ENCODE results near the gene TMC2.

The TMC2 gene

DNA sequence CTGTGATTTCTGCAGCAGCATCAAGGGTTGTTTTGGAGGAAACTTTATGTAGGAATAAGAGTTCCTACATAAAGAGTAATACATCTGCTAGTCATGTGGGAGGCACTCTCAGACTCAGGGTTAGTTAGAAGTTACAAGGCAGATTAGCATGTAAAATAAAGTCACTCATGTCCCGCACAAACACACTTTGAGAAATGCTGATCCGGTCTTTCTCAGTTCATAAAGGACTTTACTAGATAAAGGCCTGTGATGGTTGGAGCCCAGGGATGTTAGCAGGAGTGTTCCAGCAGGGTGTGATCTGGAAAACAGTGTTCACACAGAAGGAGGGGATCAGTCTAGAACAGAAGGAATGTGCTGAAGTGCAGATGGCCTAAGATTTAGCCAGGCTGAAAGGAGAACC is 83.0 kb downstream of the TMC2 start:
- H3K27ac ChIP-seq = no peak overlapping the region
- no peak for DNase-seq (ENCODE audit: low read depth, low spot score)

DNA sequence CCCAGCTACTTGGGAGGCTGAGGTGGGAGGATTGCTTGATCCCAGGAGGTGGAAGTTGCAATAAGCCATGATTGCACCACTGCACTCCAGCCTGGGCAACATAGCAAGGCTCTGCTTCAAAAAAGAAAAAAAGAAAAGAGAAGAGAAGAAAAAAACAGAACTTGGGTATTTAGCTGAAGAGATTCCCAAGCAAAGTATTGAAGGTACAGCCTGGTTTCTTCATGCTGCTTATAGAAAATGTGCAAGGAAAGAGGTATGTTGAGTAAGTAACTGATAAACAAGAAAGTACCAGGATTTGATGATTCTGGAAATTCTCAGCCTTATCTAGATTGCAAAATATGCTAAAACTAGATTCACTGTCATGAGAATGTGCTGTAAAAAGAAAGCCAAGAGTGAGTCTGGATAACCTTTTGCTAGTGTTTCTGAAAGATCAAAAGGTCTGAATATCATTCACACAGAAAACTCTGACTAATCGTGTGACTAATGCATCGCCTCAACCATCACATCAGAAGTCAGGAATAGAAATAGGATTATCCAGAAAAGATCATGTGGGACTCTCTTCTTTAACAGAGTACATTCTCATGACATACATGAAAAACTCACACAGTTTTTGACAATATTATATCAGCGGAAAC is 83.7 kb downstream of the TMC2 start:
- no peak overlapping the region for H3K27ac ChIP-seq
- no peak for DNase-seq (ENCODE audit: low read depth, low spot score)

DNA sequence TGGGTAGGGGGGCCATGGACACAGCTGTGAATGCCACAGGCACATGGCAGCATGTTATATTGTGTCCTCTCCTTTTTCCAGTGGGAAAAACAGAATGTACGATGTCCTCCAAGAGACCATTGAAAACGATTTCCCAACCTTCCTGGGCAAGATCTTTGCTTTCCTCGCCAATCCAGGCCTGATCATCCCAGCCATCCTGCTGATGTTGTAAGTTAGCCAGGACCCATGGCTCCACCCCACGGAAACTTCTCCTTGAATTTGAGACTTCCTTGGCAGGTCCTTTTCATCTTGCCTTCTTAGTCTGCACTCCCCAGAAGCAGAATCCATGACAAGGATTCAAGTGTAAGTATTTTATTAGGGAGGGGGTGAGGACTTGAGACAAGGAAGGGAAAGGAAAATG is 87.8 kb downstream of the TMC2 start:
- no peak overlapping the region for H3K27ac ChIP-seq
- DNase-seq (ENCODE audit: low read depth, low spot score) = no peak

DNA sequence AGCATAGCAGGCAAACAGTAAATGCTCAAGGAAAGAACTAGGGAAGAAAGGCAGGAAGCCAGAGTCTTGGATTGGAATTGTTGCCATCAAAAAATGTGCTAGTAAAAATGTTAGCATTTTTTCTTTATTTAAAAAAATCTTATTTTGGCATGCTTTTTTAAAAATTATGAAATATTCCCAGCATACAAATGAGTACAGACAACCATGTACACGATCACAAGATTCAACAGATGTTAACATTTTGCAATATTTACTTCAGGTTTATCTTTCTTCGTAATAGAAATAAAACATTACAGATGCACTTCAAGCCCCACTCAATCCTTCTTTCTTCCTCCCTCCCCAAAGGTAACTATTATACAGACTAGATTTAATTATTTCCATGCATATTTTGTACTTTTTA is 88.7 kb downstream of the TMC2 start:
- no peak overlapping the region for H3K27ac ChIP-seq
- DNase-seq (ENCODE audit: low read depth, low spot score) = no peak

DNA sequence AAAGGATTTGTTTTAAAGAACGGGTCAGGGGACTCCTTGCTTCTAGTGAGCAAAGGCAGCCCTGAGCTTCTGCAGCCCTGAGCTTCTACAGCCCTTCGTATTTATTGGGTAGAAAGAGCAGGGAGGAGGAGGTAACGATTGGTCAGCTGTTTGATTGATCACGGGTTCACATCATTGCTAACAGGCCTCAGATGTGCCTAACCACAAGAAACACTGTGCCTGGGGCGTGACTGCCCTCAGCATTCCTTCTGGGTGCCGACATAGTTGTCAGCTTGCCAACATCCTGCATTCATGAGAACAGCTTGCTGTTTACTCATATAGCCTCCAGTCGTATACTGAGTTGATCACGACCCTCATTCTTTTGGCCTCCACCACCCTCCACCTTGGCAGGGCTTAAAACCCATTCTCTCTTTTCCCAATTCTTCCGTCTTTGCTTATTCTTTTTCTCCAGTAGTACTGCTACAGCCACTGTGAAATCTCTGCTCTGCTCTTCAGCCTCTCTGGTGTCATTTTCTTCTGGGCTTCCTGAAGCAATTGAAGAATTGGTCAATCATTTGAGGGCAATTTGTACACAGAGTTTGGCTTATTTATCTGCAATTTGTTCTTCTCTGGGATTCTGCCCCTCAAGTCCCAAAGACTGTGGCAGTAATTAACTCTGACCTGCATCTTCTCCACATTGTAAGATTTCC is 90.6 kb downstream of the TMC2 start:
- peak overlapping the region; percentile 56 for H3K27ac ChIP-seq
- peak; percentile 90 for DNase-seq (ENCODE audit: low read depth, low spot score)

DNA sequence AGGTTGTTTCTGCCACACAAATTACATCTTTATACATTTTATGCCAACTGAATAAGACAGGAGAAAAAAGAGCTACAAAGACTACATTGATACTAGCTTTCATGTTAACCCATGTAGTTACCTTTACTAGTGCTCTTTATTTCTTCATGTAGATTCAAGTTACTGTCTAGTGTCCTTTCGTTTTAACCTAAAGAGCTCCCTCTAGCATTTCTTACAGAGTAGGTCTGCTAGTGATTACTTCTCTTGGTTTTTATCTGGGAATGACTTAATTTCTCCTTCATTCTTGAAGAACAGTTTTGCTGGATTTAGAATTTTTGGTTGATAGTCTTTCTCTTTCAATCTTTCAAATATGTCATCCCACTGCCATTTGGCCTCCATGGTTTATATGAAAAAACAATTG is 94.9 kb downstream of the TMC2 start:
- DNase-seq (ENCODE audit: low read depth, low spot score) = no peak
- no peak overlapping the region for H3K27ac ChIP-seq

DNA sequence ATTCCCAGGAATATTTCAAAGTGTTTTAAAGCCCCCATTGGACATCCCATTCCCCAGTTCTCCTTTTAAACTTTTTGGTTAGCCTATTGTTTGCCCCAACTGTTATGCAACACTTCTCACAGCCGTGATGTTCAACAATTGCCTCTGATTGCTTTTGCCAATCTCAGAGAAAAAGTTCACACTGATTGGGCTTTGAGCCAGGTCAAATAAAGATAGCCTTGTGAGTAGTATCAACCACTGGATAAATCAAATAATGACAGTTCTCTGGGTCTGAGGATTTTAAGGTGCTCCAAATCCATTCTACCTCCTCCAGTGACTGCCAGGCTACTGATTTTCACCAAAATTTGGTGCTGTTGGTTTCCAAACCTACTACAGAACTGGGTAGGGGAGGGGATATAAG is 97.0 kb downstream of the TMC2 start:
- no peak for DNase-seq (ENCODE audit: low read depth, low spot score)
- no peak overlapping the region for H3K27ac ChIP-seq

DNA sequence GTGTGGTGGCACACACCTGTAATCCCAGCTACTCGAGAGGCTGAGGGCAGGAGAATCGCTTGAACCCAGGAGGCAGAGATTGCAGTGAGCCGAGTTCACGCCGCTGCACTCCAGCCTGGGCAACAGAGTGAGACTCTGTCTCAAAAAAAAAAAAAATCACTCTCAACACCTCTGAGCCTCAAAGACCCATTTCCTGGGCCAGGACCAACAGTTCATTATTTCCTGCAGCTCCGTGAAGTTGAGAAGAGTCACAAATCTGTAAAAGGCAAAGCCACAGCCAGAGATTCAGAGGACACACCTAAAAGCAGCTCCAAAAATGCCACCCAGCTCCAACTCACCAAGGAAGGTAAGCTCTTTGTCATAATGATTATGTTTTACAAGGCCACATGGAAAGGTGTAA is 100.9 kb downstream of the TMC2 start:
- no peak for DNase-seq (ENCODE audit: low read depth, low spot score)
- no peak overlapping the region for H3K27ac ChIP-seq

DNA sequence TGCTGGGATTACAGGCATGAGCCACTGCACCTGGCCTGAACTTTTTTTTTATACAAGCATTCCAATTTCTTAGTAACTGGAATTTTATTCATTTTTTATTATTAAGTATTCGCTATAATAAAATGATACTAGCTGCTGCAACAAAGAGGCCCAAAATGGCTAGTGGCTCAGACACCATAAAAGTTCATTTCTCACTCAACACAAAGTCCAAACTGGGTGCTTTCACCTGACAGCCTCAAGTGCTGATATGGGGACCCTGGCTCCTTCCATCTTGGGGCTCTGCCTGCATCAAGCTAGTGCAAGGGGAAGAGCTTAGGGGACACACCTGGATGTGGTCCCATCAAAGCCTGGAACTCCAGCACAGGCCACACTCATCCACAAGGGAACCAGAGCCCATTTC is 103.9 kb downstream of the TMC2 start:
- no peak for DNase-seq (ENCODE audit: low read depth, low spot score)
- no peak overlapping the region for H3K27ac ChIP-seq

DNA sequence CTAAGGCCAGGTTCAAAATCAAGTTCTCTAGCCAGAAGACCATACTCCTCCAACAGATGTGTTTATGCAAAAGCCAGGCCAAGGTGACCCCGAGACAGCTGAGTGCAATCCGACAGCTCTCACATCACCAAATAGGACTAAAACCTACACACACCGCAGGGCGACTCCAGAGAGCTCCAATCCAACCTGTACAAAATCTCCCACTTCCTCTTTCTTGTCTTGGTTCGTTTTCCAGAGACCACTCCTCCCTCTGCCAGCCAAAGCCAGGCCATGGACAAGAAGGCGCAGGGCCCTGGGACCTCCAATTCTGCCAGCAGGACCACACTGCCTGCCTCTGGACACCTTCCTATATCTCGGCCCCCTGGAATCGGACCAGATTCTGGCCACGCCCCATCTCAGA is 104.5 kb downstream of the TMC2 start:
- no peak for DNase-seq (ENCODE audit: low read depth, low spot score)
- H3K27ac ChIP-seq = no peak overlapping the region

DNA sequence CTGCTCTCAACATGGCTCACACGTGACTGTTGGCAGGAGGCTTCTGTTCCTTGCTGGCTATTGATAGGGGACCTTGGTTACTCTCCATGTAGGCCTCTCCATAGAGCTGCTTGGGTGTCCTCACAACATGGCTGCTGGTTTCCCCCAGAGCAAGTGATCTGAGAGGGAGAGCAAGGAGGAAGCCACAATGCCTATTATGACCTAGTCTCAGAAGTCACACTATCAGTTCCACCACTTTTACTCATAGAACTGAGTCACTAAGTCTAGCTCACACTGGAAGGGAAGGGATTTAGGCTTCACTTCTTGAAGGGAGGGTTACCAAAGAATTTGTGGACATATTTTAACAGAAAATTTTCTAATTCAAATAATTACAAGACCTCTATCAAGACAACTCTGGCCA is 107.3 kb downstream of the TMC2 start:
- DNase-seq (ENCODE audit: low read depth, low spot score) = no peak
- no peak overlapping the region for H3K27ac ChIP-seq

DNA sequence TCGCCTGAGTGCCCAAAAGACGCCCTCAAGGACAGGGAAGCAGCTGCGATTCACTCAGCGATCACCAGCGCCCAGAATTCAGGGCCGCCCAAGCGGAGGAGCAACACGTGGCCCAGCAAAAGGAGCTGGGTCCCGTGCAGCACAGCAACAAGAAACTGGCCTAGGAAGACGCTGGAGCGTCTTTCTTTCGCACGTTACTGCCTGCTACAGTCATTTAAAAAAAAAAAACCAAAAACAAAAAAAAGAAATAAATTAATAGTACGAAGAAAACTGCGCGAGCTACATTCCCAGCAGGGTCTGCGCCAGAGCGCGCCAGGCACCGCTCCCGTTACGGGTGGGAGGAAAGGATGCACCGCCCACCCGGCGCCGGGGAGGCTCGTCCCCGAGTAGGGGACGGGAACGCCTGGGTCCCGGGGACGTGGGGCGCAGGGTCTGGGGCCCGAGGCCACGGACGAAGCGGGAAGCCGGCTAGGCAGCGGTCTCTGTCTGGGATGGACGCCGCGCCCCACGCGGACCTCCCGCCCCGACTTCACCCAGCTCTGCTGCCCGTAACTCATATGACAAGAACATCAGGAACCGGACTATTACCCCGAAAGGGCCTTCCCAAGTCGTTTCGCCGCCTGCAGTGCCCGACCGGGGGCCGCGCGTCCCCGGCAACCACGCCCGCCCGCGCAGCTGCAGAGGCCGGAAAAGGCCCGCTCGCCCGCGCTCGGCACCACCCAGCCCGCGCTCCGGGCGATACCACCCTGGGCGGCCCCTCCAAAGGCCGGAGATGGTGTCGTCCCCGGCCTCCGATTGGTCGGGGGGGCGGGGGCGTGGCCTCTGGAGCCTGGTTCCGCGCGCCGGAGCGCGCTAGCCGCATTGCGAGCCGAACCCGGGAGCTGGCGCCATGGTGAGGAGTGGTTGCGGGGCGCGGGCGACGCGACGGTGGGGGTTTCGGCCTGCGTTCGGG is 115.7 kb downstream of the TMC2 start, which contains the start of gene NOP56:
TSS of gene NOP56 (plus strand) at position 861 of the 952 bp plus-strand sequence. CDS start at position 890, 29 bp downstream.
- peak; percentile 50 for DNase-seq (ENCODE audit: low read depth, low spot score)
- peak within 1 kb of the TSS; percentile 79 for H3K27ac ChIP-seq

DNA sequence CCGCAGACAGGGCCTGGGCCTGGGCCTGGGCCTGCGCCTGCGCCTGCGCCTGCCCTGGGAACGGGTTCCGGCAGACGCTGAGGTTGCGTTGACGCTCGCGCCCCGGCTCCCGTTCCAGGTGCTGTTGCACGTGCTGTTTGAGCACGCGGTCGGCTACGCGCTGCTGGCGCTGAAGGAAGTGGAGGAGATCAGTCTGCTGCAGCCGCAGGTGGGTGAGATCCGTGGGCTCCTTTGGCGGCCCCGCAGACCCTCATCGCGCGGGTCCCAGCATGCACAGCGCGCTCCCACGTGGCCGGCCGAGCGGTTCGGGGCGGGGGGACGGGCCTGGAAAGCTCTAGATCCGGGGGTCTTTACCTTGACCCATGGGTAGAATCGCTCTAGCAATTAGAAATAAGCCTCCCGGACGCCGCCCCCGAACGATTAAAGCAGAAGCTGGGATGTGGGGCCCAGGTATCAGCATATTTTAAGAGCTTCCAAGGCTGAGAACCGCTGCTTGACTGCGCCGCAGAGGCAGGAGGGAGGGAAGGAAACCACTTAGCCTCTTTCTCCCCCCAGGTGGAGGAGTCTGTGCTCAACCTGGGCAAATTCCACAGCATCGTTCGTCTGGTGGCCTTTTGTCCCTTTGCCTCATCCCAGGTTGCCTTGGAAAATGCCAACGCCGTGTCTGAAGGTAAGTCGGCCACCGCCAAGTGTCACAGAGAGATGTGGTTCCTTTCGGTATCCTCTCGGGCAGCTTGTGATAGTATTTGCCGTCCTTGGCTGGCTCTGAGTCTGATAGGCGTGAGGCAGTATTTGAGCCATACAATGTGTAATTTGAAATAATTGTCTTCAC is 116.6 kb downstream of the TMC2 start:
- DNase-seq (ENCODE audit: low read depth, low spot score) = peak; percentile 3

DNA sequence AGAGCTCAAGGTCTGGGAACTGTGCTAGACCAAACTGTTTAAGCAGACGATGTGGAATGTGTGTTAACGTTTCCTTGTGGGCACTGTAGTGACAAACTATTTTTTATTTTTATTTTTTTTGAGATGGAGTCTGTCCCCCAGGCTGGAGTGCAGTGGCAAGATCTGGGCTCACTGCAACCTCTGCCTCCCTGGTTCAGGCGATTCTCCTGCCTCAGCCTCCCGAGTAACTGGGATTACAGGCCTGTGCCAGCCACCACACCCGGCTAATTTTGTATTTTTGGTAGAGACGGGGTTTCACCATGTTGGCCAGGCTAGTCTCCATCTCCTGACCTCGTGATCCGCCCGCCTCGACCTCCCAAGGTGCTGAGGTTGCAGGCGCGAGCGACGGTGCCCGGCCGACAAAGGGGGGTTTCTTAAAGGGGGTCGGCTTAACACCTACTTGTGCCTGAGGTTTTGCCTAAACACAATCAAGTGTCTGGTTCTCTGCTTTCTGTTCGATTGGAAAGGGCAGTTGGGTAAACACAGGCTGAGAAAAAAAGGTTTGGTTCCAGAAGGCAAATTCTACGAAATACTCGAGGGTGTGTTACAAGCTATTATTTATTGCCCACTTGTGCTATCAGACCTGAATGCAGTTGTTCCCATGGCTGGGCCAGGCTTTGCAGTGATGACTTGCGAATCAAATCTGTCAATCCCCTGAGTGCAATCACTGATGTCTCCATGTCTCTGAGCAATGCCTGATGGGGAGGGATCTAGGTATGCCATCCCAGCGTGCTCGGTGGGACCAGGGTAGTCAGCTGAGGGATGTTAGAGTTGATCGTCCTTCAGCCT is 117.4 kb downstream of the TMC2 start:
- peak overlapping the region; percentile 79 for H3K27ac ChIP-seq
- no peak for DNase-seq (ENCODE audit: low read depth, low spot score)

More for the DNA sequence above, 116.6 kb downstream of the TMC2 start:
- peak overlapping the region; percentile 79 for H3K27ac ChIP-seq

DNA sequence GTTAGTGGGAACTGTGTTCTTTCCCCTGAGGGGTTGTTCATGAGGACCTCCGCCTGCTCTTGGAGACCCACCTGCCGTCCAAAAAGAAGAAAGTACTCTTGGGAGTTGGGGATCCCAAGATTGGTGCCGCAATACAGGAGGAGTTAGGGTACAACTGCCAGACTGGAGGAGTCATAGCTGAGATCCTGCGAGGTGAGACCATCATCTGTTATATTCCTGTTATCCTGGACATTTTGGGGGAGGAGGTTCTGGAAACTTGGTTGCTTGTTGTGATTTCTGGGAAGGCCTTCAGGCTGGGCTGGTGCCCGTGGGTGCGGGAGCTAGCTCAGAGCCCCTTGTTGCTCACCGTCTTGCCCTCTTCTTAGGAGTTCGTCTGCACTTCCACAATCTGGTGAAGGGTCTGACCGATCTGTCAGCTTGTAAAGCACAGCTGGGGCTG is 118.0 kb downstream of the TMC2 start:
- H3K27ac ChIP-seq = peak overlapping the region; percentile 79
- no peak for DNase-seq (ENCODE audit: low read depth, low spot score)

DNA sequence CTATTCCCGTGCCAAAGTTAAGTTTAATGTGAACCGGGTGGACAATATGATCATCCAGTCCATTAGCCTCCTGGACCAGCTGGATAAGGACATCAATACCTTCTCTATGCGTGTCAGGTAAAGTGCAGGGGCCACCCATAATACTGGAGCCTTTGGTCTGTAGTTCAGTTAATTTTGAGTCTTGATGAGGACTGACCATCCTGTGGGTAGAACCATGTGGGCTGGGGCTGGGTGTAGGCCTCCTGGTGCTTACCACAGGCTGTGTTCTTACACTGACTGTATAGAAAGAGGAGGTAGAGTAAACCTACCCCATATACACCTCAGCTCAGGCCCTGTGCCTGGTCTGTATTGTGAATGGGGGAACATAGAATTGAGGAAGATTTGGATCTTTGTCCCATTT is 118.5 kb downstream of the TMC2 start:
- no peak overlapping the region for H3K27ac ChIP-seq
- no peak for DNase-seq (ENCODE audit: low read depth, low spot score)

DNA sequence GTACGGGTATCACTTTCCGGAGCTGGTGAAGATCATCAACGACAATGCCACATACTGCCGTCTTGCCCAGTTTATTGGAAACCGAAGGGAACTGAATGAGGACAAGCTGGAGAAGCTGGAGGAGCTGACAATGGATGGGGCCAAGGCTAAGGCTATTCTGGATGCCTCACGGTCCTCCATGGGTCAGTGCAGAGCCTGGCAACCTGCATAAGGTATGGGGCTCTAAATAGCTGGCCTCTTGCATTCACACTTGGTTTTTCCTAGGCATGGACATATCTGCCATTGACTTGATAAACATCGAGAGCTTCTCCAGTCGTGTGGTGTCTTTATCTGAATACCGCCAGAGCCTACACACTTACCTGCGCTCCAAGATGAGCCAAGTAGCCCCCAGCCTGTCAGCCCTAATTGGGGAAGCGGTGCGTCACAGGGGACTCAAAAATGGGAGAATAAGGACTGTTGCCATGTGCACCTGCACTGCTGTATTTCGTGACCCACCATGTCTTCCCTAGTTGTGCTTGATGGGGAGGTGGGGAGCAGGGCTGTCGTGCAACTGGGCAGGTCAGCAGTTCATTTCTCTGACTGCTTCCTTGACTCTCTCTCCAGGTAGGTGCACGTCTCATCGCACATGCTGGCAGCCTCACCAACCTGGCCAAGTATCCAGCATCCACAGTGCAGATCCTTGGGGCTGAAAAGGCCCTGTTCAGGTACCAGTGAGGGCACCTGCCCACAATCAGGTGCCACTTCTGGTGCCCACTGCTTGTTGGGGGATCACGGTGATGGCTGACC is 119.2 kb downstream of the TMC2 start:
- H3K27ac ChIP-seq = no peak overlapping the region
- no peak for DNase-seq (ENCODE audit: low read depth, low spot score)

DNA sequence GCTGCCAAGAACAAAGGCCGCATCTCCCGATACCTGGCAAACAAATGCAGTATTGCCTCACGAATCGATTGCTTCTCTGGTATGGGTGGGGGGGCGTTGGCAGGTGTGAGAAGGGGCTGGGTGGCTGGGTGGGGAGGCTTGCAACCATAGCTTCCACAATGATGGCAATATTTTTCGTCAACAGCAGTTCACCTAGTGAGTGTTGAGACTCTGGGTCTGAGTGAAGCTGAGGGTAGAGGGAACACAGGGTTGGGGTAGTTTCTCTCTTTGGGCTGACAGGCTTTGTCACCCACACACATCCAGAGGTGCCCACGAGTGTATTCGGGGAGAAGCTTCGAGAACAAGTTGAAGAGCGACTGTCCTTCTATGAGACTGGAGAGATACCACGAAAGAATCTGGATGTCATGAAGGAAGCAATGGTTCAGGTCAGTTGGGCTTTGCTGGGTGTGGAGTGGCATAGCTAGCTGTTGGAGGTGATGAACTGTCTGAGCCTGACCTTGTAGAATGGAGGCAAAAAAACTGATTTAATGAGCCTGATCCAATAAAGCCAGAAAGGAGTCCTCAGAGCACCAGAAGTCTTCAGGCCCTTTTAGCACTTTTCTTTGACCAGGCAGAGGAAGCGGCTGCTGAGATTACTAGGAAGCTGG is 120.2 kb downstream of the TMC2 start:
- H3K27ac ChIP-seq = no peak overlapping the region
- no peak for DNase-seq (ENCODE audit: low read depth, low spot score)

All from epithelial cell of prostate (primary cell).